Astrocyte of the spinal cord (primary cell): Measurements from ENCODE around the gene PRPSAP2.
A peak's percentile ranks its signal among the peaks of the same experiment; 100 is the strongest.

ENCODE experiments used
- DNase-seq: peaks from one replicate; pipeline ENCODE4 v3.0.0; 2011; ENCODE audit warnings: low read depth, low spot score
- H3K4me3 ChIP-seq: 2 replicates; pipeline ENCODE4 v1.5.1; 2011; ENCODE audit warnings: low read depth, mild to moderate bottlenecking, low read length, moderate library complexity
- in situ Hi-C: cut with HindIII; loops from 2 replicates; pipeline ENCODE4 v1.10.0; 2017; ENCODE audit warnings: low sequenced_read_pairs
- TF ChIP-seq, protein P1 (sequence below): IDR thresholded peaks from 2 replicates; pipeline ENCODE4 v1.5.1; 2012; ENCODE audit warnings: low read depth, mild to moderate bottlenecking, low read length, inconsistent platforms

The PRPSAP2 gene

DNA sequence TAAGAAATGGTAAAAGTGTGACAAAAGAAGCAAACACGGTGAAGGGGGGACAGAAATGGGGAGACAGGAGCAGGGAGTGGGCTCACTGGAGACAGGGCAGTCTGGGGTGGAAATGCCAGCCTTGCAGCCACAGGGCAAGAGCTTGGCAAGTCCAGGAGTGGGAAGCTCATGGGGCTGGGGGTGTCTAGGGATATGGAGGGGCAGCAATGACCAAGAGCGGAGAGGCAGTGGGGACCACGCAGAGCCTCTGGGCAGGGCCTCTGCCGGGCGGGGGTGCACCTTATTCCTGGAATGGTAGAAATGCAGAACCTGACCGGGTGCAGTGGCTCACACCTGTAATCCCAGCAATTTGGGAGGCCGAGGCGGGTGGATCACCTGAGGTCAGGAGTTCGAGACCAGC, 106.6 kb downstream of the PRPSAP2 start:
- TF ChIP-seq, protein P1, sequence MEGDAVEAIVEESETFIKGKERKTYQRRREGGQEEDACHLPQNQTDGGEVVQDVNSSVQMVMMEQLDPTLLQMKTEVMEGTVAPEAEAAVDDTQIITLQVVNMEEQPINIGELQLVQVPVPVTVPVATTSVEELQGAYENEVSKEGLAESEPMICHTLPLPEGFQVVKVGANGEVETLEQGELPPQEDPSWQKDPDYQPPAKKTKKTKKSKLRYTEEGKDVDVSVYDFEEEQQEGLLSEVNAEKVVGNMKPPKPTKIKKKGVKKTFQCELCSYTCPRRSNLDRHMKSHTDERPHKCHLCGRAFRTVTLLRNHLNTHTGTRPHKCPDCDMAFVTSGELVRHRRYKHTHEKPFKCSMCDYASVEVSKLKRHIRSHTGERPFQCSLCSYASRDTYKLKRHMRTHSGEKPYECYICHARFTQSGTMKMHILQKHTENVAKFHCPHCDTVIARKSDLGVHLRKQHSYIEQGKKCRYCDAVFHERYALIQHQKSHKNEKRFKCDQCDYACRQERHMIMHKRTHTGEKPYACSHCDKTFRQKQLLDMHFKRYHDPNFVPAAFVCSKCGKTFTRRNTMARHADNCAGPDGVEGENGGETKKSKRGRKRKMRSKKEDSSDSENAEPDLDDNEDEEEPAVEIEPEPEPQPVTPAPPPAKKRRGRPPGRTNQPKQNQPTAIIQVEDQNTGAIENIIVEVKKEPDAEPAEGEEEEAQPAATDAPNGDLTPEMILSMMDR, result no peak
- no peak for DNase-seq
- in situ Hi-C loops, result no loop called here

GRCh38 chr17:18965530-18966236, 107.8 kb downstream of the PRPSAP2 start:
- DNase-seq, result no peak
- in situ Hi-C loops, result no loop called here
- H3K4me3 ChIP-seq, result no peak overlapping the region
- TF ChIP-seq, protein P1, result no peak

More for the DNA sequence above, 106.6 kb downstream of the PRPSAP2 start:
- no peak overlapping the region for H3K4me3 ChIP-seq

GRCh38 chr17:18966831-18967624, 109.1 kb downstream of the PRPSAP2 start:
- TF ChIP-seq, protein P1, result no peak
- H3K4me3 ChIP-seq, result no peak overlapping the region
- DNase-seq, result peak; percentile 44
- in situ Hi-C loops, result no loop called here

- in situ Hi-C loops, result no loop called here
Measured at GRCh38 chr17:18967916-18968315, 110.0 kb downstream of the PRPSAP2 start.

GRCh38 chr17:18968345-18968744, 110.4 kb downstream of the PRPSAP2 start:
- in situ Hi-C loops, result no loop called here

More at GRCh38 chr17:18967916-18968315, 110.0 kb downstream of the PRPSAP2 start:
- no peak overlapping the region for H3K4me3 ChIP-seq
- DNase-seq, result no peak
- TF ChIP-seq, protein P1, result no peak

More at GRCh38 chr17:18968345-18968744, 110.4 kb downstream of the PRPSAP2 start:
- H3K4me3 ChIP-seq, result no peak overlapping the region
- TF ChIP-seq, protein P1, result no peak
- no peak for DNase-seq
